Dedifferentiated amniotic fluid mesenchymal stem cell (primary cell): ENCODE measurements around the gene NAA20.
"Not testable (repeated sequence)": the region's sequence is repeated elsewhere in the genome, so short reads cannot be mapped to it uniquely, and the experiment has no call there.

Experiments
- DNase-seq: peaks from one replicate; pipeline ENCODE4 v3.0.0-alpha.2; 2016; ENCODE audit errors: extremely low spot score

NAA20 gene

GRCh38 chr20:19991308-19991707 is 25.9 kb upstream of the NAA20 start:
- DNase-seq, result no peak

- no peak for DNase-seq
Measured at GRCh38 chr20:19991854-19992253, 25.3 kb upstream of the NAA20 start.

GRCh38 chr20:19992996-19993908 is 23.9 kb upstream of the NAA20 start:
- peak; percentile 80 for DNase-seq

GRCh38 chr20:19993958-19994669 is 23.0 kb upstream of the NAA20 start:
- no peak for DNase-seq

- peak; percentile 65 for DNase-seq
Measured at GRCh38 chr20:19995220-19995863, 21.8 kb upstream of the NAA20 start.

- no peak for DNase-seq
Measured at GRCh38 chr20:19996222-19996621, 20.9 kb upstream of the NAA20 start.

- DNase-seq, result no peak
Measured at GRCh38 chr20:19996917-19997316, 20.2 kb upstream of the NAA20 start.

- DNase-seq, result no peak
Measured at GRCh38 chr20:19998990-19999705, 18.0 kb upstream of the NAA20 start.

GRCh38 chr20:20000211-20000968 is 16.8 kb upstream of the NAA20 start:
- no peak for DNase-seq

GRCh38 chr20:20002101-20002998 is 14.8 kb upstream of the NAA20 start:
- no peak for DNase-seq

GRCh38 chr20:20003031-20003954 is 13.9 kb upstream of the NAA20 start:
- no peak for DNase-seq

GRCh38 chr20:20003955-20004322 is 13.2 kb upstream of the NAA20 start:
- not testable (repeated sequence) for DNase-seq

- no peak for DNase-seq
Measured at GRCh38 chr20:20005342-20005741, 11.8 kb upstream of the NAA20 start.

GRCh38 chr20:20009784-20010253 is 7.3 kb upstream of the NAA20 start:
- no peak for DNase-seq

- DNase-seq, result peak; percentile 56
Measured at GRCh38 chr20:20010639-20011500, 6.3 kb upstream of the NAA20 start.

GRCh38 chr20:20012541-20012940 is 4.6 kb upstream of the NAA20 start:
- no peak for DNase-seq

GRCh38 chr20:20014659-20015058 is 2.5 kb upstream of the NAA20 start:
- DNase-seq, result no peak

GRCh38 chr20:20017844-20018185 is 653 bp downstream of the NAA20 start:
- DNase-seq, result no peak
